IPS-18c (cell line): ENCODE data around the gene GALNT18.

Experiments
- H3K4me3 ChIP-seq: 2 replicates; pipeline ENCODE4 v1.7.0; 2013; ENCODE audit warnings: low read depth, mild to moderate bottlenecking, low read length, moderate library complexity; ENCODE audit not compliant: insufficient read depth
- H3K9me3 ChIP-seq: one replicate; pipeline ENCODE4 v1.6.1; 2013; ENCODE audit warnings: mild to moderate bottlenecking, low read length, moderate library complexity; ENCODE audit not compliant: control insufficient read depth, insufficient read depth

The GALNT18 gene

GRCh38 chr11:11501546-11502262, 120.1 kb downstream of the GALNT18 start:
- no peaks in the 10 kb centered on the region for H3K9me3 ChIP-seq
- H3K4me3 ChIP-seq = no peak overlapping the region

GRCh38 chr11:11500744-11501487, 120.9 kb downstream of the GALNT18 start:
- Histone ChIP-seq H3K4me3 (no peak overlapping the region), H3K9me3 (no peaks in the 10 kb centered on the region)

- Histone ChIP-seq H3K9me3 (no peaks in the 10 kb centered on the region), H3K4me3 (no peak overlapping the region)
These were observed 122.5 kb downstream of the GALNT18 start for GRCh38 chr11:11499300-11499699.

- Histone ChIP-seq H3K9me3 (no peaks in the 10 kb centered on the region), H3K4me3 (no peak overlapping the region)
These were observed 123.6 kb downstream of the GALNT18 start for GRCh38 chr11:11498195-11498594.

GRCh38 chr11:11496879-11497278, 124.9 kb downstream of the GALNT18 start:
- Histone ChIP-seq H3K9me3 (no peaks in the 10 kb centered on the region), H3K4me3 (no peak overlapping the region)

- H3K9me3 ChIP-seq = no peaks in the 10 kb centered on the region
- H3K4me3 ChIP-seq = no peak overlapping the region
These were observed 127.5 kb downstream of the GALNT18 start for GRCh38 chr11:11494348-11494747.

- Histone ChIP-seq H3K9me3 (no peaks in the 10 kb centered on the region), H3K4me3 (no peak overlapping the region)
These were observed 128.1 kb downstream of the GALNT18 start for GRCh38 chr11:11493698-11494097.

- Histone ChIP-seq H3K4me3 (no peak overlapping the region), H3K9me3 (peaks cover 2% of the 10 kb centered on the region)
These were observed 130.2 kb downstream of the GALNT18 start for GRCh38 chr11:11491589-11491988.

GRCh38 chr11:11491014-11491413, 130.8 kb downstream of the GALNT18 start:
- H3K4me3 ChIP-seq = no peak overlapping the region
- H3K9me3 ChIP-seq = peaks cover 2% of the 10 kb centered on the region

GRCh38 chr11:11486423-11486822, 135.4 kb downstream of the GALNT18 start:
- H3K4me3 ChIP-seq = no peak overlapping the region

GRCh38 chr11:11486002-11486401, 135.8 kb downstream of the GALNT18 start:
- H3K4me3 ChIP-seq = no peak overlapping the region
- H3K9me3 ChIP-seq = peaks cover 2% of the 10 kb centered on the region

More at GRCh38 chr11:11486423-11486822, 135.4 kb downstream of the GALNT18 start:
- peaks cover 2% of the 10 kb centered on the region for H3K9me3 ChIP-seq

GRCh38 chr11:11483627-11484026, 138.2 kb downstream of the GALNT18 start:
- Histone ChIP-seq H3K9me3 (peaks cover 2% of the 10 kb centered on the region), H3K4me3 (no peak overlapping the region)

- peaks cover 2% of the 10 kb centered on the region for H3K9me3 ChIP-seq
- H3K4me3 ChIP-seq = no peak overlapping the region
These were observed 139.1 kb downstream of the GALNT18 start for GRCh38 chr11:11482730-11483129.

GRCh38 chr11:11481371-11481770, 140.4 kb downstream of the GALNT18 start:
- H3K9me3 ChIP-seq = no peaks in the 10 kb centered on the region
- no peak overlapping the region for H3K4me3 ChIP-seq

GRCh38 chr11:11480971-11481370, 140.8 kb downstream of the GALNT18 start:
- Histone ChIP-seq H3K4me3 (no peak overlapping the region), H3K9me3 (no peaks in the 10 kb centered on the region)

GRCh38 chr11:11478687-11479086, 143.1 kb downstream of the GALNT18 start:
- H3K4me3 ChIP-seq = no peak overlapping the region
- no peaks in the 10 kb centered on the region for H3K9me3 ChIP-seq

- H3K9me3 ChIP-seq = no peaks in the 10 kb centered on the region
- H3K4me3 ChIP-seq = no peak overlapping the region
These were observed 143.9 kb downstream of the GALNT18 start for GRCh38 chr11:11477695-11478420.
